RKO (cell line): ENCODE results near the gene UNC5CL.
"Not testable (repeated sequence)": the region's sequence is repeated elsewhere in the genome, so short reads cannot be mapped to it uniquely, and the experiment has no call there.

Source experiments
- DNase-seq: peaks from one replicate; pipeline ENCODE4 v3.0.0-alpha.2; 2016; ENCODE audit warnings: low spot score

Gene UNC5CL

GRCh38 chr6:41040101-41040939 lies 1.3 kb upstream of the UNC5CL start:
- no peak for DNase-seq

- DNase-seq, result no peak
Measured at GRCh38 chr6:41038205-41038604, 816 bp downstream of the UNC5CL start.

- no peak for DNase-seq
Measured at GRCh38 chr6:41037107-41037900, 1.7 kb downstream of the UNC5CL start.

DNA sequence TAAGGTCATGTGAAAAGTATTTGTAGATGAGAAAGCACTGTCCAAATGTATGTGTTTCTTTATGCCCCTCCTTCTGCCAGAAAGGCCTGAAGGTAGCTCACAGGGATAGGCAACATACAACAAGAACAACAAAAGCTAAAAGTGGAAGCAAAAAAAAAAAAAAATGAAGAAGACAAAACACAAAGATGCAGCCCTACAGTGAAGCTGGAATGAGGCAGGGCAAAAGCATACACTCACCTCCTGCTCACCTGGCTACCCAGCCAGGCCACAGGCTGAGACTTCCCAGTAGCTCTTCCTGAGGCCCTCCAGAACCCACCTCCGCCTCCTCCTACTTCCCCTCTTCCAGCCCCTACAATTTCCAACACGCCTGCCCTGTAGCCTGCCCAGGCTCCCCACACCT lies 2.4 kb downstream of the UNC5CL start:
- no peak for DNase-seq

DNA sequence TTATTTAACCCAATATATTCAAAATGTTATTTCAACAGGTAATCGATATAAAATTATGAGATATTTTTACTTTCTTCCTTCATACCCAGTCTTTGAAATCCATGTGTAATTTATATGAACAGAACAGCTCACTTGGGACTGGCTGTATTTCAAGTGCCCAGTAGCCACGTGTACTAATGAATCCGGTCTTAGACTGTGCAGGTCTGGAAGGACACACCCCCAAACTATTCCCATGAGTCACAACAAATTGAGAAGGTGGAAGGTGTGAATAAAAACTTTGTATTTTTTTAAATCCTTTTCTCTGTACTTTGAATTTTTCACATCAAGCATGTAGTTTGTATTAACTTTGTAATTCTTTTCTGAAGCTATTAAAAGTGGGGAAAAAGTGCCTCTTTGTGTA lies 2.8 kb downstream of the UNC5CL start:
- no peak for DNase-seq

- DNase-seq, result no peak
Measured at GRCh38 chr6:41033776-41034175, 5.2 kb downstream of the UNC5CL start.

DNA sequence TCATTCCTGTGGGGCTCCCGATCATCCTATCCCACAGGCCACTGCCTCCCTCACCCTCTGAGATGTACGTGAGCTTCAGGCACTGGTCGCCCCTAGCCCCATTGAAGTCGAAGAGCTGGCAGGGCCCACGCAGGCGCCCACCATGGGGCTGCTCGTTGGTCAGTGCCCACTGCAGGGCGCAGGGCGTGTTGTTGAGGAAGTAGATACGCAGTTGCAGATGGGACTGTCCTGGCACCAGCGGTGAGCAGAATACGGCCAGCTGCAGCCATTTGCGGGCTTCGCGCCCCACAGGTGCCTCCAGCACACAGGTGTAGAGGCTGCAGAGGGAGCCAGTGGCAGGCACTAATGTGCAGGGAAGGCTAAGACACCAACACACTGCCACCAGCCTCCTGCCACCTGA lies 6.2 kb downstream of the UNC5CL start:
- no peak for DNase-seq

DNA sequence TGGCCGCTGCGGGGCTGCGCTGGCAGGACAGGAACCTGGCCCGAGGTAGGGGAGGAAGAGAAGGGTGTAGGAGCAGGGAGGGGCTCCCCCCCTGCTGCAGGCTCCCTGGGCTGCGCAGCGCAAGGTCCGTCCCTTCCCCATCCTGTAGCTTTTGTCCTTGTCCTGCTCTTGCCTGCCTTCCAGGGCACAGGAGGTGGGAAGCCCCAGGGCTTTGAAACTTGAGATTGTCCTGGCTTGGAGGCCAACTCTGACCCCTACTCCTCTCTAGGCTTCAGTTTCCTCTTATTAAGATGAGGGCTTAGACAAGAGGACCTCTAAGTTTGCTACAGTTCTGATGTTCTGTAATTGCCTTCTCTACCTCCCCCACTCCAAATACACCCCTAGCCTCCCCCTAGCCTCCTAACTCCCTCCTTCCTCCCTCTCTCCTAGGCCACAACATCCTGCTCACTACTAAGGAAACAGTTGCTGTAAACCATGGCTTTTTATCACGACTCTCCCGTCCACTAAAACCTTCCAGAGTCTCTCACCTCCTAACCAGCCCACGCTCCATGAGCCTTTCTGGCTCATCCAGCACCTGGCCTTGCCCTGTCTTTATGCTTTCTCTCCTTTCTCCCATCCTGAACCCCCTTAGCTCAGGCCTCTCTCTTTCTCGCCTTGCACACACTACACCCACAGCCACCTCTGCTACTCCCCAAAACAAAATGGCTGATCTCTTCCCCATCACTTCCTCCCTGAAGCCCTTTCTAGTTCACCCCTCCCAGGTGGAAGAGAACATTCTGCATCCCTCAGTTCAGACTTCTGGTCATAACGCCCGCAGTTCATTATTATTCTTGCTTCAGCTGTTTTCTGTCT lies 10.2 kb downstream of the UNC5CL start:
- DNase-seq, result peak; percentile 27

GRCh38 chr6:41027799-41028560 lies 11.0 kb downstream of the UNC5CL start:
- DNase-seq, result peak; percentile 83

DNA sequence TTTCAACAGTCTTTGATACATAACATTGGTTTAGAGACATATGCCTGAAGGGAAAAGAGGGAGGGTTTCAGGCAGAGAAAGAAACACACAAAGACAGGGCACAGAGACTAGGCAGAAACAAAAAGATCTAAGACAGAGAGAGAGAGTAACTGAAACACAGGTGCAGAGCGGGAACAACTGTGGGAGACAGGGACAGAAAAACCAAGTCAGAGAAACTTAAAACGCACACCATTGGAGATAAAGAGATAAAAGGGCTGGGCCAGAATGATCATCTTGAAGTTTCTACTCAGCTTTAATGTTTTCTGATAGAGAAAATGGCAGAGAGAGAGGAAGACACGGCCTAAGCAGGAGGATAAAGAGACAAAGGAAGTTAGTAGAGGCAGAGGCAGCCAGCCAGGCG lies 11.8 kb downstream of the UNC5CL start:
- no peak for DNase-seq

DNA sequence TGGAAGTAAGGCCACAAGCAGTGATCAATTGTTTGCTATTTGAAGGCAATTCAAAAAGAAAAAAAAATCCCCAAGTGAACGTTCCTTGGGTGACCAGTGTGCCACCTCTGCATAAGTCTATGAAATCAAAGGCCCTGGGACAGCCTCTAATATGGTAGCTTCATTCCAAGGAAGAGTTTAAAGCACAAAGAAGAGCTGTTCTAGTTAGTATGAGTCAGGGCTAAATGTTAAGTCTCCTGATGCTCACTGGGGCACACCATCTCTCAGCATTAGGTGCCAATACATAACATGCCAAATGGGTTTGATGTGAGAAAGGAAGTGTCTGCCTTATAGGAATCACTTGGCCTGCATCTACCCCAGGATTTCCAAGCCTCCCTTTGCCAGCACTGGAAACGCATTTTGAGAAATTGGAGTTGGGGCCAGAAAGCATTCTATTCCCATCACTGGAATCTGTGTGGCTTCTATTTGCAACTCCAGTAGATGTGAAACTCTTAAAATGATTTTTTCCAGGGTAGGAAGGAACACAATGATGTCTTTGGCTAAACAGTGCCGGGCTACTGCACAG lies 13.0 kb downstream of the UNC5CL start:
- DNase-seq, result no peak

GRCh38 chr6:41023114-41023513 lies 15.9 kb downstream of the UNC5CL start:
- DNase-seq, result no peak

GRCh38 chr6:41022294-41022693 lies 16.7 kb downstream of the UNC5CL start:
- DNase-seq, result no peak

GRCh38 chr6:41021832-41022231 lies 17.2 kb downstream of the UNC5CL start:
- no peak for DNase-seq

DNA sequence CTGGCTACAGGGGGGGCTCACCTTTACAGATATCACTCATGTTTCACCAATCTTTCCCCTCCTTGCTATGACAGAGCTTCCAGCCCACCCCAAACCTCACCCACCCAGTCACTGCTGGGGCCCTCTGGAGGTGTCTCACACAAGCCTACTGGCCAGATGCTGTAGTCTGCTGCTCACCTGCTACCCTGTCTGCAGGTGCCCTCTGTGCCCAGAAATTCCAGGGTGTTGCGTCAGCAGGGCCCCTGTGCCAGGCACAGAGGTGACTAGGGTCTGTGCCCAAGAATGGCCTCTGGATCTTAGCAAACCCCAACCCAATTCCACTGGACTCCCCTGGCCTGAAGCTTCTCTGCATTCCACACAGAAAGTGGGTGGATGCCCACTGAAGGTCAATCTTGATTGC lies 21.4 kb downstream of the UNC5CL start:
- no peak for DNase-seq

DNA sequence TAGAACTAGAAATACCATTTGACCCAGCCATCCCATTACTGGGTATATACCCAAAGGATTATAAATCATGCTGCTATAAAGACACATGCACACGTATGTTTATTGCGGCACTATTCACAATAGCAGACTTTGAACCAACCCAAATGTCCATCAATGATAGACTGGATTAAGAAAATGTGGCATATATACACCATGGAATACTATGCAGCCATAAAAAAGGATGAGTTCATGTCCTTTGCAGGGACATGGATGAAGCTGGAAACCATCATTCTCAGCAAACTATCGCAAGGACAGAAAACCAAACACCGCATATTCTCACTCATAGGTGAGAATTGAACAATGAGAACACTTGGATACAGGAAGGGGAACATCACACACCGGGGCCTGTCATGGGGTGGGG lies 23.2 kb downstream of the UNC5CL start:
- DNase-seq, result not testable (repeated sequence)

DNA sequence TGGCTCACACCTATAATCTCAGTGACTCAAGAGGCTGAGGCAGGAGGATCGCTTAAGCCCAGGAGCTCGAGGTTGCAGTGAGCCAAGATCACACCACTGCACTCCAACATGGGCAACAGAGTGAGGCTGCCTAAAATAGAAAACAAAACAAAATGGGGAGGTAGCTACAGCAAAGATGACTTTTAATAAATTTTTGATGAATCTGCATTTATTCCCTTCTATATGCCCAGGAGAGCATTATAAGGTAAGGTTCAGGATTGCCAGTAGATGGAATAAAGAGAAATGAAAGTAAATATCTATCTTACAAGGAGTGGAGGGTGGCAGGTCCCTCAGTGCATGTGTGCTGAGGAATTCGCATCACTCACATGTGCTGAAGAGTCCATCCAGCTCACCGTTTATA lies 24.2 kb downstream of the UNC5CL start:
- DNase-seq, result no peak

GRCh38 chr6:41013466-41014153 lies 25.4 kb downstream of the UNC5CL start:
- DNase-seq, result no peak

GRCh38 chr6:41011673-41012072 lies 27.3 kb downstream of the UNC5CL start:
- DNase-seq, result no peak

DNA sequence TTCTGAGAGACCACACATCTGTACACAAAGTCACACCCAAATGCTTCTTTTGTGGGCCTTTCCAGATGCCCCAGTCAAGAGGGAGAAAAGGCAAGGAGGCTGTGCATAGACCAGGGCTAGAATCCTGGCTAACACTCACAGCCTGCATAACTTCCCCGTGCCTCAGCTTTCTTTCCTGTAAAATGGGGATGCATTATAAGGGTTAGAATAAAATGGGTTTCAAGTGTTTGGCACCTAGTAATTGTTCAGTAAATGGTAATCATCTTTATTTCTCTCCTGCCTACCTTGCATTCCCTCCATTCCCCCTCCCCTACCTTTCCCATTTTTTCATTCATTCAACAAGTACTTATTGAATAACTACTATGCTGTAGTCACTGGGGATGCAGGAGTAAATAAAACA lies 29.4 kb downstream of the UNC5CL start:
- DNase-seq, result no peak

- DNase-seq, result no peak
Measured at GRCh38 chr6:41008011-41008410, 31.0 kb downstream of the UNC5CL start.
